Stomach (tissue), 4 donors: Measurements from ENCODE around the gene SEMA5A.

Source experiments
- POLR2A ChIP-seq, 4 donors: fragments of 450-650 bp; IDR thresholded peaks; one replicate each; pipeline ENCODE4 v1.6.1; 2016; ENCODE audit warnings: antibody characterized with exemption in 4 of 4, control low read depth in 2 of 4, mild to moderate bottlenecking in 1 of 4, moderate library complexity in 1 of 4
- POLR2AphosphoS5 ChIP-seq, 3 donors: sonication (generic); formaldehyde crosslinking; IDR thresholded peaks; one replicate each; pipeline ENCODE4 v1.6.1; 2016; ENCODE audit warnings: antibody characterized with exemption in 3 of 3
- TF ChIP-seq, protein P1 (sequence below), 7 experiments: fragments of 450-650 bp in 4 of 7; fragments of 200-600 bp in 3 of 7; sonication (generic) in 3 of 7; IDR thresholded peaks; one replicate each; pipeline ENCODE4 v1.5.1; 2016 to 2019; ENCODE audit warnings: antibody characterized with exemption in 7 of 7, control low read depth in 2 of 7, mild to moderate bottlenecking in 1 of 7

DNA sequence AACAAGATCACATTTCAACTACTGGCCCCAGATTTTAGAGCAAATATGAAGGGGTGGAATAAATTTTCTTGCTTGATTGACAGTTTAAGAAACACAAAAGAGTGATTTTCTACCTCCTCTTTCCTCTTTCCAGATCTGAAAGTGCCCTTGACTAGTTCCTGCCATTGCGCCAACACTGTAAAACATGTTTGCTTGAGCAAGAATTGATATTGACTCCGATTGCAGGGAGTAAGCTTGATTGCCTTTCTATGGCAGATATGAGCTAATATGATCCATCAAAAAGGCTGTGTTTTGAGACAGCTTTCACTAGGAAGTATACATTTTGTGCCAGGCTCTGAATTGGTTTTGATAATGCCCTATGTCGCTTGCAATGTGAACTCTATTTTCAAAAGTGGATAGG, 508.8 kb downstream of the SEMA5A start:
- TF ChIP-seq, protein P1, sequence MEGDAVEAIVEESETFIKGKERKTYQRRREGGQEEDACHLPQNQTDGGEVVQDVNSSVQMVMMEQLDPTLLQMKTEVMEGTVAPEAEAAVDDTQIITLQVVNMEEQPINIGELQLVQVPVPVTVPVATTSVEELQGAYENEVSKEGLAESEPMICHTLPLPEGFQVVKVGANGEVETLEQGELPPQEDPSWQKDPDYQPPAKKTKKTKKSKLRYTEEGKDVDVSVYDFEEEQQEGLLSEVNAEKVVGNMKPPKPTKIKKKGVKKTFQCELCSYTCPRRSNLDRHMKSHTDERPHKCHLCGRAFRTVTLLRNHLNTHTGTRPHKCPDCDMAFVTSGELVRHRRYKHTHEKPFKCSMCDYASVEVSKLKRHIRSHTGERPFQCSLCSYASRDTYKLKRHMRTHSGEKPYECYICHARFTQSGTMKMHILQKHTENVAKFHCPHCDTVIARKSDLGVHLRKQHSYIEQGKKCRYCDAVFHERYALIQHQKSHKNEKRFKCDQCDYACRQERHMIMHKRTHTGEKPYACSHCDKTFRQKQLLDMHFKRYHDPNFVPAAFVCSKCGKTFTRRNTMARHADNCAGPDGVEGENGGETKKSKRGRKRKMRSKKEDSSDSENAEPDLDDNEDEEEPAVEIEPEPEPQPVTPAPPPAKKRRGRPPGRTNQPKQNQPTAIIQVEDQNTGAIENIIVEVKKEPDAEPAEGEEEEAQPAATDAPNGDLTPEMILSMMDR (IDR thresholded peaks at IDR 0.05) = no peak
- TF ChIP-seq POLR2AphosphoS5 (IDR thresholded peaks at IDR 0.05) (no peak), POLR2A (IDR thresholded peaks at IDR 0.05) (no peak)
